NCI-H2171 treated with DMSO at 0.1 percent for 48 hours (cell line): ENCODE data around the gene EVPL.
"Not testable (repeated sequence)": the region's sequence is repeated elsewhere in the genome, so short reads cannot be mapped to it uniquely, and the experiment has no call there.

Experiments used
- DNase-seq: peaks from one replicate; lab custom pipeline; 2025; lab: John Stamatoyannopoulos, UW

The EVPL gene

GRCh38 chr17:76048025-76048605 is 21.0 kb upstream of the EVPL start:
- DNase-seq: no peak

GRCh38 chr17:76046064-76046463 is 19.0 kb upstream of the EVPL start:
- no peak for DNase-seq

- not testable (repeated sequence) for DNase-seq
Measured at GRCh38 chr17:76044475-76045007, 17.4 kb upstream of the EVPL start.

- not testable (repeated sequence) for DNase-seq
Measured at GRCh38 chr17:76042868-76043267, 15.8 kb upstream of the EVPL start.

- no peak for DNase-seq
Measured at GRCh38 chr17:76040376-76040775, 13.3 kb upstream of the EVPL start.

- DNase-seq: no peak
Measured at GRCh38 chr17:76039121-76039520, 12.0 kb upstream of the EVPL start.

- DNase-seq: no peak
Measured at GRCh38 chr17:76038050-76038449, 10.9 kb upstream of the EVPL start.

- DNase-seq: no peak
Measured at GRCh38 chr17:76036497-76037261, 9.6 kb upstream of the EVPL start.

GRCh38 chr17:76034428-76035350 is 7.6 kb upstream of the EVPL start:
- DNase-seq: peak; percentile 15

GRCh38 chr17:76033139-76033538 is 6.0 kb upstream of the EVPL start:
- DNase-seq: no peak

- DNase-seq: no peak
Measured at GRCh38 chr17:76032780-76033108, 5.6 kb upstream of the EVPL start.

- DNase-seq: peak; percentile 6
Measured at GRCh38 chr17:76032073-76032779, 5.1 kb upstream of the EVPL start.

GRCh38 chr17:76026714-76027158 is 370 bp downstream of the EVPL start:
- DNase-seq: no peak

GRCh38 chr17:76025294-76025693 is 1.8 kb downstream of the EVPL start:
- DNase-seq: no peak

- no peak for DNase-seq
Measured at GRCh38 chr17:76024353-76024752, 2.8 kb downstream of the EVPL start.

GRCh38 chr17:76023900-76024237 is 3.2 kb downstream of the EVPL start:
- DNase-seq: no peak

- no peak for DNase-seq
Measured at GRCh38 chr17:76022973-76023899, 3.9 kb downstream of the EVPL start.

- DNase-seq: no peak
Measured at GRCh38 chr17:76022285-76022684, 4.8 kb downstream of the EVPL start.

GRCh38 chr17:76019833-76020467 is 7.2 kb downstream of the EVPL start:
- no peak for DNase-seq

- DNase-seq: no peak
Measured at GRCh38 chr17:76018801-76019200, 8.3 kb downstream of the EVPL start.

GRCh38 chr17:76018340-76018680 is 8.8 kb downstream of the EVPL start:
- no peak for DNase-seq
